GM21786 (cell line): ENCODE results near the gene CCDC187.

Source experiments
- ATAC-seq: cut with Tn5 transposase; IDR thresholded peaks from one replicate; pipeline ENCODE4 v1.9.1; 2021; ENCODE audit not compliant: unreplicated experiment

CCDC187 gene

DNA sequence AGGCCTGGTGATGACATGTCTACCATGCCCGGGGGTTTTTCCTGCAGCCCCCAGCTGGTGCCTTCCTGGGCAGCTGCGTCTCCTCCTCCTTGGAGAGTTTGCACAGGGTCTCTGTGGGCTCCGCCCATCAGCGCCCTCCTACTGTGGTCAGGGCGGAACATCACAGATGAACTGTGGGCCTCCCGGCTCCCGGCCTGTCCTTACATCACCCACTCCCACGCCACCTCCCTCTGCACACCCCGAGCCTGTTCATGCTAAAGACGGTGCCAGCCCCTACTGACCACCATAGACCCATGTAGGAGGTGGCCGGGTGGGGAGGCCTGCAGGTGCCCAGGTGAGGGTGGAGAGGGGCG, 36.0 kb upstream of the CCDC187 start:
- ATAC-seq = no peak

- ATAC-seq = no peak
Measured at GRCh38 chr9:136339173-136339957, 35.5 kb upstream of the CCDC187 start.

DNA sequence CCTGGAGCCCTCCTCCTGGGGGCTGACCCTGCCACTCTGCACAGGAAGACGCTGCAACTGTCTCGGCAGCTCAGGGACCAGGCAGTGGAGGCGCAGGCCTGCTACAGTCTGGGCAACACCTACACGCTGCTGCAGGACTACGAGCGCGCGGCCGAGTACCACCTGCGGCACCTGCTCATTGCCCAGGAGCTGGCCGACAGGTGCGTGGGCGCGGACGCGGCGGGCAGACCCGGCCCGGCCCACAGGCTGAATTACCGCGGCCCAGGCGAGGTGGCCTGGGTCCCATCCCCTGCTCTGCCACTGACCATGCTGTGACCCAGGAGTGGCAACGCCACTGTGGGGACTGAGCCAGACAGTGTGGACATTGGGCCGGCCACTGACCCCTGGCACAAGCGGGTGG, 34.6 kb upstream of the CCDC187 start:
- ATAC-seq = no peak

DNA sequence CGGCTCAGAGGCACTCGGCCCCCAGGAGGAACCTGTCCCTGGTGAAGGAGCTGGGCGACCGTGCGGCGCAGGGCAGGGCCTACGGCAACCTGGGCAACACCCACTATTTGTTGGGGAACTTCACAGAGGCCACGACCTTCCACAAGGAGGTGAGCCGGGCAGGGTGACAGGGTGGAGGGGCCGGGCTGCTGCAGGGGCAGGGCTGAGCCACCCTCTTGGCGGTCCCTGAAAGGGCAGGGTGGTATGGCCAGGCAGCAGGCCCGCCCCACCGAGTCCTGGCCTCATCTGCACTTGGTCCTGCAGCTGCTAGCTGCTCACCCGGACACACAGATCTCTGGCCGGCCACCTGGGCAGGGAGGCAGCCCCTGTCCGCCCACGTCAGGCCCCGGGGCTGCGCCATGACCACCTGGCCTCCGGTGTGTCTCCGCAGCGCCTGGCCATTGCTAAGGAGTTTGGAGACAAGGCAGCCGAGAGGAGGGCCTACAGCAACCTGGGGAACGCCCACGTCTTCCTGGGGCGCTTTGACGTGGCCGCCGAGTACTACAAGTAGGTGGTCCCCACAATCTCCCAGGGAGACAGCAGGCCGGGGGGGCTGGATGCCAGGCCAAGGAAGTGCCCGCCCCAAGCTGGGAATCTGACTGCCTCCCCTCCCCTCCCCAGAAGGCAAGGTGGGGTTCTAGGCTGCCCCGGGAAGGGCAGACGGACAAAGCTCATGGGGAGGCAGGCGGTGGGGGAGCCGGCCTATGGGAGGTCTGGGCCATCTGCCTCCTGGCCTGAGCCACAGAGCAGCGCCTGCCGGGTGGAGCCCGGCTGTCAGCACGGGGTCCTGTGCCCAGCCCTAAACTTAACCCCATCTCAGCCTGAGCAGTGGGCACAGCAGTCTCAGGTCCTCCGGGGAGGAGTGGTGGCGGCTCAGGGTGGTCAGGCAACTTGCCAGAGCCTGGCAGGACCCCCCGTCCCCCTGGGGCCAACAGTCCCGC, 33.8 kb upstream of the CCDC187 start:
- ATAC-seq = no peak

DNA sequence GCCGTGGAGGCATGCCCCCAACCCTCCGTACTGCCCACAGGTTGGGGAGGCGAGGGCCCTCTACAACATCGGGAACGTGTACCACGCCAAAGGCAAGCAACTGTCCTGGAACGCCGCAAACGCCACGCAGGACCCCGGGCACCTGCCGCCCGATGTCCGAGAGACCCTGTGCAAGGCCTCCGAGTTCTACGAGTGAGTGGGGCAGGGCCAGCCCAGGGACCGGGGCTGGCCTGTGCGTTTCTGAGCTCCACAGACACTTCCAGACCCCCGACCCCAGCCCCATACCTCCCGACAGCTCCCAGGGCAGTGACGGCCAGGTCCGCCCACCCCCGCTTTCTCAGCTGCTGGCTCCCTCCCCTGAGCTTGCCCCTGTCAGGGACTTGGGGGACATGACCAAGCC, 33.0 kb upstream of the CCDC187 start:
- ATAC-seq = no peak

DNA sequence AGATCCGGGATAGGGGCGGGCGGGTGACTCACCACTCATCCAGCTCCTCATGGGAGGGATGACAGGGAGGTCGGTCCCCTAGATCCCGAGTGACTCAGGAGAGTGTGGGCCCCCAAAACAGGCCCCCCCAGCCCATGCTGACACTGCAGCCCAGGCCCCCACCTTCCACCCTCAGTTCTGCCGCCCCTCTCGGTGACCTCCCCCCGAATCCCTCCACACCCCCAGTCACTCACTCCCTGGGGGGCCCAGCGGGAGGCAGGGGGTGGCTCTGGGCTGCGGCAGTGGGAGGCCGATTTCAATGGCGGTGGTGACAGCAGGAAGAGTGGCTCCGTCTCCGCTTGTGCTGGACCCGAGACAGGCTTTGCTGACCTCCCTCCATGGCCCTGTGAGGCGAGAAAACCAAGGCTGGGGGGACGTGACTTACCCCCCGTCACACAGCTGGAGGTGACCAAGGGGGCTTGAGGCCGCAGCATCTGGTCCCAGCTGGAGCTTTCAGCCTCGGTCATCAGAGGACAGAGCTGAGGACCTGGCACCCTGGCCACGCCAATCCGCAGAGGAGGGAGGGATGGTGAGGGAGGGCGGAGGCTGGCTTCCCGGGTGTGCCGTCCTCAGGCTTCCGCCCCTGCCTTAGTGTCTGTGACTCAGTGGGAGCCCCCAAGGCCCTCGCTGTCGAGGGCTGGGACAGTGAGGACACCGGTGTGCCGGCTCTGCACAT, 32.4 kb upstream of the CCDC187 start:
- no peak for ATAC-seq

- ATAC-seq = no peak
Measured at GRCh38 chr9:136335296-136336155, 31.6 kb upstream of the CCDC187 start.

- ATAC-seq = no peak
Measured at GRCh38 chr9:136334541-136334940, 30.6 kb upstream of the CCDC187 start.

DNA sequence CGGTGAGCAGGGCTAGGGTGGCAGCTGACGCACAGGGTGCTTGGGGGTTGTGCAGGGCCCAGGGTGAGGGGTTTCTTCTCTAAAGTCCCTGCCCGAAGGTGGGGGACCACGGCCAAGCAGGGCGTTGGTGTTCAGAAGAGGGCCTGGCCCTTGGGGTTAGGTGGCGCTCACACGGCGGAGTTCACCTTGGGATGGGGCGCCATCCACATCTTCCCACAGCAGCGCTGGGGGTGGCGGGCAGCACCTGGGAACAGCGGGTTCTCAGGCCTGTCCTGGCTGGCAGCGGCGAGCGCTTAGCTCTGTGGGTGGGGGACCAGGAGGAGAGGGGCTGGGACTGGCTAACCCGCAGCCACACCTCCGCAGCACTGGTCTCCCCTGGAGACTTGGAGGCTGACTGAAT, 29.6 kb upstream of the CCDC187 start:
- no peak for ATAC-seq

DNA sequence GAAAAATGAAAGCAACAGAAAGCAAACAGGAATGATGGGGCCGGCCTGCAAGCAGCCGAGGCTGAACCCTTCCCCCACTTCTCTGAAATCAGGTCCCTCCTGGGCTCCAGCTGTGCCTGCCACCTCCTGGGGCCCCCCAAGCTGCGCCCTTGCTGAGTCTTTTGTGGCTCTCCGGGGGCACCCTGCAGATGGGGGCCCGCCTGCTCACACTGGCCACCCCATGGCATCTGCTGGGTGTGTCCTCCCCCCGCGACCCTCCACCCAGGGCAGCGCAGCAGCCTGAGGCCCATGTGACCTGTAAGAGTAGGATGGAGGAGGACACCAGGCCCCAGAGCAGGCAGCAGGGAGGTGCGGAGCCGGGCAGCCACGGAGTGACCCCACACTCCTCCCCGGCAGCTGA, 29.2 kb upstream of the CCDC187 start:
- ATAC-seq = no peak

DNA sequence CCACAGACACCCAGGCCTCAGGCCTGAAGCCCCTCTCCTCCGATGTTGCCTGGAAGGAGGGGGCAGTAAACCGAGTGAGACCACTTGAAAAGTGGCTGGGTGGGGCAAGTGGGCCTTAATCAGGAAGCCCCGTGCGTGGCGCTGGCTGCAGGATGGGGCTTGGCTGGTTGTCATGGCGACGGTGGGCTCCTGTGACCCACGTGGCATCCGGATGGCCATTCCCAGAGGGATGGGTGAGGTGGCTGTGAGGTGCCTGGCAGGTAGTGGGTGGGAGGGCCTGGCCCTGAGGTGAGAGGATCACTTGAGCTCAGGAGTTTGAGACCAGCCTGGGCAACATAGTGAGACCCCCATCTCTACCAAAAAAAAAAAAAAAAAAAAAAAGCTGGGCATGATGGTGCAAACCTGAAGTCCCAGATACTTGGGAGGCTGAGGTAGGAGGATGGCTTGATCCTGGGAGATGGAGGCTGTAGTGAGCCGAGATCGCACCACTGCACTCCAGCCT, 28.6 kb upstream of the CCDC187 start:
- no peak for ATAC-seq

- no peak for ATAC-seq
Measured at GRCh38 chr9:136331556-136332481, 27.9 kb upstream of the CCDC187 start.

- ATAC-seq = no peak
Measured at GRCh38 chr9:136331030-136331429, 27.1 kb upstream of the CCDC187 start.

DNA sequence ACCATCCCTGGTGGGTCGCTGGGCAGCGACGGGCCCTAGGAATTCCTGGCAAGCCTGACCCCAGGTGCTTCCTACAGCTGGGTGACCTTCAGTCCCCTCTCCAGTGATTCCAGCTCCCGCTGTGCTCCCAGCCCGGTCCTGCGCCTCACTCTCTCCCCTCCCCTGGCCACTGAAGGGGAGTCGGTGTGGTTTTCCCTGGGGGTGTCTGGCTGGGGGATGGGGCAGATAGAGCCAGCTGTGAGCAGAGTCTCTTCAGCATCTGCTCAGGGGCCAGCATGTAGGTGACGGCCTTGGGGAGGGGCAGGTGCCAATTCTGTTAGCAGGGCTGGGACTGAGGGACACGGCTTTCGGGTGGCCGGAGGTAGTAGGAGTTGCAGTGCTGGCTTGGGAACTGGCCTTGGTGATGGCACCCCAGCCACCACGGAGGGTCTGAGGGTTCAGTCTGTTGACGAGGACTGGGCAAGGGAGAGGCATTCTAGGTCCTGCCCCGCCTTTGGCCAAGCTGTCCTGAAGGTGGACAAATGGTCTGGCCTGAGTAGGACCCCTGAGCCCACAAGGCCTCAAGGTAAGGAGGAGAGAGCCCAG, 26.6 kb upstream of the CCDC187 start:
- ATAC-seq = no peak

DNA sequence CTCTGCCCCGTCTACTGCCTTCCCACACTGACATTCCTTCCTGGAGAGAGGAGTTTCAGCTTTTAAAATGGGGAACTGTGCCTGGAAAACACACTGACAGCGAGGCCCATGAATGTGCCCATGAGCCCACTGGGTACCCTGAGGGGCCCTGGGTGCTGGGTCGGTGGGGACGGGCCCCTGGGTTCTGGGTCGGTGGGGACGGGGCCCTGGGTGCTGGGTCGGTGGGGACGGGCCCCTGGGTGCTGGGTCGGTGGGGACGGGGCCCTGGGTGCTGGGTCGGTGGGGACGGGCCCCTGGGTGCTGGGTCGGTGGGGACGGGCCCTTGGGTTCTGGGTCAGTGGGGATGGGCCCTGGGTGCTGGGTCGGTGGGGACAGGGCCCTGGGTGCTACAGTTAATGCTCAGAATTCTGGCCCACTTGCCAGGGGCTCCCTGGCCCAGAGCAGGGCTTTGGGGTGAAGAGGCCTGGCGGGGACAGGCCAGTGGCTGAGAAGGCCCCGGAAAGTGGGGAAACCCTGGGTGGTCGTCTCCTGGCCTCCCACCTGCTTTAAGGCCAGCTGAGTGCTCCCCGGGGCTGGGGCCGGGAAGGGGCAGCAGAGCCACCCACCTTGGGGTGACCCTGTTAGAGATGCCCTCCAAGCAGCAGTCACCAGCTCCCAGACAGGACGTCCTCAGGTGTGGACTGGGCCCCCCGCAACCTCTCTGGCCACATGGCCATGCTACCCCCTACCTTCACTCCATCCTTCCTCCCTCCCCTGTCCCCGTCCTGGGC, 25.9 kb upstream of the CCDC187 start:
- ATAC-seq = no peak

DNA sequence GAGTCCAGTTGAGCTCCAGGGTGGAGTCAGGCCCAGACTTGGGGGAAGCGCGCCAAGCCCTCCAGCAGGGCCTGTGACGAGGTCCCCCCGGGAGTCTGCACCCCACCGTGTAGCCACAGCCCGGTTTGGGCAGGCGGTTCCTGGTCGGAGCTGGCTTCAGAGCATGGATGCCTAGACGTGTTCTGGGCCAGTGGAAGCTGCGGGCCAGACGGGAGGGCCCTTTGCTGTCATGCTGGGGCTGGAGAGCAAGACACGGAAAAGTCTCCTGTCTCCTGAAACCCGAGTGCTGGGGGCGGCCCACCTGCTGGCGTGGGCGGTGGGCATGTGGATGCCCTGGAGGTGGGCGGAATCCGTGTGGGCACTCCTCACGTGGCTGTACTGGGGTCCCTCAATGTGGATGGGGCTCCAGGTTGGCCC, 25.3 kb upstream of the CCDC187 start:
- no peak for ATAC-seq

DNA sequence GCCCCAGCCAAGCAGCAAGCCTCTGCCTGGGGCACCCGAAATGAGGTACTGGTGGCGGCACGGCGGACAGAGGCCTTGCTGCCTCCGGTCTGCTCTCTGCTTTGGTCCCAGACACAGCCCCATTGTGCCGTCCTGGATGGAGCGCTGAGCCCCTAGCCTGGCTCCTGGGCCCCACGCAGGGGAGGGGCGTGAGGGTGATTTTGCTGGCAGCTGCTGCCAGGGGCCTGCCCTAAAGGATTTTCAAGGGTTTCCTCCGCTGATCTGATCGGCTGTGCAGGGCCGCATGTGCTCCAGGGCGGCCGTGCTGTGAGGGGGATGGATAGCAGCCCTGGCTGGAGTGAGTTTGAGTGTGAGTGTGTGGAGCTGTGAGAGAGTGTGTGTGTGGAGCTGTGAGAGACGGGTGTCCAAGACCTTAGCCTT, 24.7 kb upstream of the CCDC187 start:
- ATAC-seq = no peak

DNA sequence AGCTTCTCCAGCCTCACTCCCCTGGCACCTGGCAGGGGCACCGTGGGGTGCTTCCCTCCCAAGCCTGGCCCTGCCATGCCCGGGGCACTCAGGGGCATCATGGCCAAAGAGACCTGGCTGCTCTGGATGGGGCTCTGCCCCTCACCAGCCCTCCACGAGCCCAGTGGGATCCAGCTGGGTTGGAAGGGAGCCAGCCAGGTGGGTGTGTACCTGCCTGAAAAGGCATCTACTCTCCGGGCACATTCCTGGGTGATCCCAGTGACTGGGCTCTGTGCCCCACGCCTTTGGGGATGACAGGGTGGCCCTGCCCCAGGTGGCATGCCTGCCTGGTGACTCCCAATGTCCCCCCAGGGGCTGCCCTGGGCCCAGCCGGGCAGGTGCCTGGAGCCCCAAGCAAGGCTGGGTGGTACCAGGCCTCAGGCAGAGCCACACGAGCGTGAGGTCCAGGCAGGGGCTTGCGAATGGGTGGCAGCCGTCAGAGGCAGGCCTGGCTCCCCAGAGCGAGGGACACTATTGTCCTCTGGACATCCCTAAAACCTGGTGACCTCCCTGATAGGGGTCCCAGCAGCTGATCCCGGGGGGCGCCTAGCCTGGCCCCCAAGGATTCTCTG, 24.2 kb upstream of the CCDC187 start:
- ATAC-seq = no peak
